Neural progenitor cell (in vitro differentiated cells): ENCODE measurements around the gene VTI1A. TPM values are rescaled to one million over a fixed set of nuclear protein-coding genes. Genes with fewer than 3 reads are reported as not detected.

Experiments
- DNase-seq: peaks from one replicate; pipeline ENCODE4 v3.0.0-alpha.2; 2016; ENCODE audit warnings: low spot score
- H2AFZ ChIP-seq: fragments of 200-600 bp; sonication (generic); replicated peaks from 2 replicates; pipeline ENCODE4 v1.6.1; 2016; ENCODE audit warnings: antibody characterized with exemption
- H3F3A ChIP-seq: fragments of 200-600 bp; sonication (generic); 2 replicates; pipeline ENCODE4 v1.6.1; 2016; ENCODE audit warnings: antibody characterized with exemption, low read depth
- H3K27ac ChIP-seq: fragments of 200-600 bp; sonication (generic); 2 replicates; pipeline ENCODE4 v1.5.1; 2016; ENCODE audit warnings: mild to moderate bottlenecking
- H3K27me3 ChIP-seq: fragments of 200-600 bp; sonication (generic); 2 replicates; pipeline ENCODE4 v1.6.1; 2016; ENCODE audit warnings: mild to moderate bottlenecking, moderate library complexity
- H3K36me3 ChIP-seq: fragments of 200-600 bp; sonication (generic); 2 replicates; pipeline ENCODE4 v1.5.1; 2016
- H3K4me1 ChIP-seq: fragments of 200-600 bp; sonication (generic); 2 replicates; pipeline ENCODE4 v1.6.1; 2016; ENCODE audit warnings: mixed run types
- H3K4me2 ChIP-seq: fragments of 200-600 bp; sonication (generic); 2 replicates; pipeline ENCODE4 v1.6.1; 2016
- H3K4me3 ChIP-seq: fragments of 200-600 bp; sonication (generic); 2 replicates; pipeline ENCODE4 v1.5.1; 2016
- H3K79me2 ChIP-seq: fragments of 200-600 bp; sonication (generic); 2 replicates; pipeline ENCODE4 v1.6.1; 2016; ENCODE audit warnings: low read depth
- H3K9ac ChIP-seq: fragments of 200-600 bp; sonication (generic); 2 replicates; pipeline ENCODE4 v1.6.1; 2016
- H3K9me3 ChIP-seq: fragments of 200-600 bp; sonication (generic); 2 replicates; pipeline ENCODE4 v1.5.1; 2016; ENCODE audit warnings: low read depth
- H4K20me1 ChIP-seq: fragments of 200-600 bp; sonication (generic); 2 replicates; pipeline ENCODE4 v1.6.1; 2016; ENCODE audit warnings: low read depth
- H3K27ac Mint-ChIP-seq: 3 replicates; pipeline ENCODE4 v1.8.0; 2021; ENCODE audit warnings: mixed read lengths
- H3K27me3 Mint-ChIP-seq: 2 replicates; pipeline ENCODE4 v1.8.0; 2022; ENCODE audit warnings: low read depth, mild to moderate bottlenecking, inconsistent platforms, moderate library complexity, mixed read lengths; ENCODE audit not compliant: insufficient read depth
- H3K36me3 Mint-ChIP-seq: 3 replicates; pipeline ENCODE4 v1.8.0; 2021; ENCODE audit warnings: mixed read lengths
- H3K4me1 Mint-ChIP-seq: 3 replicates; pipeline ENCODE4 v1.8.0; 2021; ENCODE audit warnings: mixed read lengths
- H3K4me3 Mint-ChIP-seq: 3 replicates; pipeline ENCODE4 v1.8.0; 2021; ENCODE audit warnings: mild to moderate bottlenecking, moderate library complexity, mixed read lengths
- H3K9me3 Mint-ChIP-seq: 3 replicates; pipeline ENCODE4 v1.8.0; 2020; ENCODE audit warnings: mixed read lengths
- CTCF ChIP-seq: fragments of 200-600 bp; sonication (generic); IDR thresholded peaks from 2 replicates; pipeline ENCODE4 v1.5.1; 2017; ENCODE audit warnings: antibody characterized with exemption, mild to moderate bottlenecking
- EZH2 ChIP-seq: fragments of 200-600 bp; sonication (generic); IDR thresholded peaks from 2 replicates; pipeline ENCODE4 v1.6.1; 2017; ENCODE audit warnings: antibody characterized with exemption, mild to moderate bottlenecking, moderate library complexity
- EZH2phosphoT487 ChIP-seq: fragments of 200-600 bp; sonication (generic); IDR thresholded peaks from 2 replicates; pipeline ENCODE4 v1.6.1; 2017; ENCODE audit warnings: antibody characterized with exemption
- total RNA-seq: library from RNA; depleted of rRNA; stranded (reverse); fragments of >200 nt; gene quantifications from 2 replicates; pipeline ENCODE4 v1.2.3, GENCODE V29; 2015; ENCODE audit warnings: low replicate concordance

VTI1A gene
- total RNA-seq, 1 donor from 2014 or later, result 28.8 TPM

- H2AFZ ChIP-seq, result no peak overlapping the region
- TF ChIP-seq CTCF, result no peak
- no peak for TF ChIP-seq EZH2
- no peak for TF ChIP-seq EZH2phosphoT487
- Mint-ChIP-seq H3K27me3 (no peaks in the 10 kb centered on the region), H3K9me3 (no peaks in the 10 kb centered on the region), H3K27ac (peak overlapping the region; percentile 43), H3K4me1 (peaks cover 56% of the 10 kb centered on the region), H3K36me3 (no peaks in the 10 kb centered on the region), H3K4me3 (no peak overlapping the region)
- H3F3A ChIP-seq, result peaks cover 20% of the 10 kb centered on the region
- H3K9ac ChIP-seq, result no peak overlapping the region
- no peak overlapping the region for H3K27ac ChIP-seq
- H3K79me2 ChIP-seq, result peaks cover 3% of the 10 kb centered on the region
- H3K9me3 ChIP-seq, result no peaks in the 10 kb centered on the region
- no peak for DNase-seq
- H3K4me1 ChIP-seq, result peaks cover 56% of the 10 kb centered on the region
- no peaks in the 10 kb centered on the region for H3K36me3 ChIP-seq
- H3K4me2 ChIP-seq, result no peak overlapping the region
- no peaks in the 10 kb centered on the region for H3K27me3 ChIP-seq
- no peaks in the 10 kb centered on the region for H4K20me1 ChIP-seq
- no peak overlapping the region for H3K4me3 ChIP-seq
Measured at GRCh38 chr10:112525200-112525599, 78.2 kb downstream of the VTI1A start.

GRCh38 chr10:112526139-112526538 is 79.1 kb downstream of the VTI1A start:
- H3K36me3 Mint-ChIP-seq, result no peaks in the 10 kb centered on the region
- no peaks in the 10 kb centered on the region for H3K9me3 Mint-ChIP-seq
- DNase-seq, result no peak
- Histone ChIP-seq H4K20me1 (no peaks in the 10 kb centered on the region), H3K9me3 (no peaks in the 10 kb centered on the region), H2AFZ (no peak overlapping the region), H3K4me2 (peak overlapping the region; percentile 73), H3K36me3 (no peaks in the 10 kb centered on the region), H3K27ac (no peak overlapping the region), H3K4me1 (peaks cover 65% of the 10 kb centered on the region), H3K4me3 (no peak overlapping the region), H3K9ac (no peak overlapping the region), H3K79me2 (peaks cover 3% of the 10 kb centered on the region), H3K27me3 (no peaks in the 10 kb centered on the region), H3F3A (peaks cover 24% of the 10 kb centered on the region)
- peaks cover 65% of the 10 kb centered on the region for H3K4me1 Mint-ChIP-seq
- no peak overlapping the region for H3K4me3 Mint-ChIP-seq
- no peaks in the 10 kb centered on the region for H3K27me3 Mint-ChIP-seq
- TF ChIP-seq EZH2phosphoT487 (no peak), EZH2 (no peak), CTCF (no peak)
- H3K27ac Mint-ChIP-seq, result peak overlapping the region; percentile 59

- peaks cover 28% of the 10 kb centered on the region for H3F3A ChIP-seq
- H3K27ac Mint-ChIP-seq, result peak overlapping the region; percentile 29
- DNase-seq, result peak; percentile 84
- H4K20me1 ChIP-seq, result no peaks in the 10 kb centered on the region
- no peaks in the 10 kb centered on the region for H3K9me3 Mint-ChIP-seq
- H2AFZ ChIP-seq, result no peak overlapping the region
- H3K27me3 ChIP-seq, result no peaks in the 10 kb centered on the region
- H3K27me3 Mint-ChIP-seq, result no peaks in the 10 kb centered on the region
- H3K4me3 ChIP-seq, result peak overlapping the region; percentile 24
- peak overlapping the region; percentile 71 for H3K4me3 Mint-ChIP-seq
- no peak overlapping the region for H3K27ac ChIP-seq
- no peaks in the 10 kb centered on the region for H3K36me3 Mint-ChIP-seq
- H3K4me1 Mint-ChIP-seq, result peaks cover 73% of the 10 kb centered on the region
- H3K79me2 ChIP-seq, result peaks cover 3% of the 10 kb centered on the region
- peak overlapping the region; percentile 73 for H3K4me2 ChIP-seq
- no peaks in the 10 kb centered on the region for H3K9me3 ChIP-seq
- H3K9ac ChIP-seq, result no peak overlapping the region
- H3K4me1 ChIP-seq, result peaks cover 73% of the 10 kb centered on the region
- H3K36me3 ChIP-seq, result no peaks in the 10 kb centered on the region
- no peak for TF ChIP-seq EZH2
- peak; percentile 39 for TF ChIP-seq CTCF
Measured at GRCh38 chr10:112526906-112527305, 79.9 kb downstream of the VTI1A start.

- Histone ChIP-seq H3K9ac (no peak overlapping the region), H3K36me3 (no peaks in the 10 kb centered on the region), H3K27me3 (no peaks in the 10 kb centered on the region), H3K79me2 (peaks cover 3% of the 10 kb centered on the region), H3K4me3 (no peak overlapping the region), H3K9me3 (no peaks in the 10 kb centered on the region), H4K20me1 (no peaks in the 10 kb centered on the region), H3K4me1 (peaks cover 86% of the 10 kb centered on the region), H3F3A (peaks cover 28% of the 10 kb centered on the region), H3K4me2 (no peak overlapping the region), H3K27ac (no peak overlapping the region), H2AFZ (no peak overlapping the region)
- Mint-ChIP-seq H3K36me3 (no peaks in the 10 kb centered on the region), H3K4me1 (peaks cover 79% of the 10 kb centered on the region), H3K27me3 (no peaks in the 10 kb centered on the region), H3K9me3 (no peaks in the 10 kb centered on the region), H3K4me3 (no peak overlapping the region), H3K27ac (no peak overlapping the region)
- no peak for DNase-seq
- TF ChIP-seq CTCF, result no peak
Measured at GRCh38 chr10:112528235-112528634, 81.2 kb downstream of the VTI1A start.
